Endothelial cell of umbilical vein (primary cell): ENCODE results near the gene SYTL5. TPM values are rescaled to one million over a fixed set of nuclear protein-coding genes. Genes with fewer than 3 reads are reported as not detected.

Source experiments
- BruUV-seq: library from RNA; stranded (reverse); fragments of 400-500 nt; replicated peaks from 2 replicates; lab custom pipeline; 2021; lab: Mats Ljungman, UMichigan
- CTCF ChIA-PET: fragments of 300-600, 350-600 bp; sonication (Branson Sonifier 250); formaldehyde crosslinking; loops from one replicate; lab custom pipeline; 2021; ENCODE audit warnings: antibody characterized with exemption, inconsistent platforms; lab: Charles Lee
- POLR2A ChIA-PET: fragments of 300-600, 350-600 bp; sonication (Branson Sonifier 250); formaldehyde crosslinking; loops from one replicate; lab custom pipeline; 2021; ENCODE audit warnings: antibody characterized with exemption, inconsistent platforms; lab: Charles Lee
- DNase-seq: peaks from one replicate; pipeline ENCODE4 v3.0.0-alpha.2; 2011; ENCODE audit warnings: low read depth, low spot score
- FAIRE-seq: peaks from 2 replicates; lab custom pipeline; 2011; peaks lifted over from hg19 to GRCh38; lab: Jason Lieb, UNC
- H2AFZ ChIP-seq: 2 replicates; pipeline ENCODE4 v1.6.0; 2012; ENCODE audit warnings: low read depth, low read length, control low read depth, inconsistent platforms
- H3K27ac ChIP-seq: 2 replicates; pipeline ENCODE4 v1.5.1; 2011; ENCODE audit warnings: low read depth, mild to moderate bottlenecking, control low read depth, low read length, moderate library complexity; ENCODE audit not compliant: insufficient read depth
- H3K27me3 ChIP-seq, 2 experiments: 2 replicates each; pipeline versions ENCODE4 v1.6.0 to v1.6.1; 2011; ENCODE audit warnings: low read length in 2 of 2, mixed read lengths in 1 of 2; ENCODE audit not compliant: control insufficient read depth in 2 of 2, insufficient read depth in 2 of 2
- H3K36me3 ChIP-seq, 2 experiments: 2 replicates in 1 of 2; 3 replicates in 1 of 2; pipeline ENCODE4 v1.5.1; 2011; ENCODE audit warnings: low read length in 2 of 2, mild to moderate bottlenecking in 1 of 2, moderate library complexity in 1 of 2; ENCODE audit not compliant: control insufficient read depth in 2 of 2, insufficient read depth in 2 of 2; ENCODE audit errors: extremely low read depth in 1 of 2
- H3K4me1 ChIP-seq: 3 replicates; pipeline ENCODE4 v1.5.1; 2011; ENCODE audit warnings: mild to moderate bottlenecking, low read length; ENCODE audit not compliant: control insufficient read depth, insufficient read depth; ENCODE audit errors: extremely low read depth
- H3K4me2 ChIP-seq: 2 replicates; pipeline ENCODE4 v1.6.1; 2011; ENCODE audit warnings: low read length, control low read depth, mixed read lengths; ENCODE audit not compliant: insufficient read depth
- H3K4me3 ChIP-seq, 3 experiments: fragments of 200-600 bp in 1 of 3; sonication (generic), shearing (Covaris generic) in 1 of 3; replicated peaks in 1 of 3; 2 replicates each; pipeline ENCODE4 v1.5.1; 2011 to 2016; ENCODE audit warnings: control low read depth in 3 of 3, low read length in 3 of 3, mild to moderate bottlenecking in 2 of 3, inconsistent platforms in 1 of 3, low read depth in 1 of 3, moderate library complexity in 1 of 3; ENCODE audit not compliant: insufficient read depth in 1 of 3
- H3K79me2 ChIP-seq: 2 replicates; pipeline ENCODE4 v1.6.0; 2012; ENCODE audit warnings: low read length, inconsistent platforms; ENCODE audit not compliant: control insufficient read depth, insufficient read depth
- H3K9ac ChIP-seq: replicated peaks from 2 replicates; pipeline ENCODE3; 2011; ENCODE audit warnings: low read length, control low read depth; ENCODE audit not compliant: insufficient read depth; ENCODE audit errors: extremely low read depth
- H3K9me1 ChIP-seq: replicated peaks from 3 replicates; pipeline ENCODE4 v1.6.0; 2011; ENCODE audit warnings: mild to moderate bottlenecking, low read length; ENCODE audit not compliant: control insufficient read depth, insufficient read depth; ENCODE audit errors: extremely low read depth
- H3K9me3 ChIP-seq: replicated peaks from 2 replicates; pipeline ENCODE4 v1.5.1; 2012; ENCODE audit warnings: low read length, inconsistent platforms; ENCODE audit not compliant: control insufficient read depth, insufficient read depth
- H4K20me1 ChIP-seq: replicated peaks from 2 replicates; pipeline ENCODE3; 2011; ENCODE audit warnings: mild to moderate bottlenecking, low read length; ENCODE audit not compliant: control insufficient read depth, insufficient read depth; ENCODE audit errors: extremely low read depth
- EZH2 ChIP-seq: IDR thresholded peaks from 2 replicates; pipeline ENCODE4 v1.6.1; 2012; ENCODE audit warnings: borderline replicate concordance, low read depth, mild to moderate bottlenecking, moderate library complexity, low read length, inconsistent platforms; ENCODE audit not compliant: severe bottlenecking
- FOS ChIP-seq: IDR thresholded peaks from 2 replicates; pipeline ENCODE4 v1.6.1; 2011; ENCODE audit warnings: mild to moderate bottlenecking, low read length, moderate library complexity, borderline replicate concordance; ENCODE audit not compliant: insufficient read depth
- GATA2 ChIP-seq: IDR thresholded peaks from 2 replicates; pipeline ENCODE4 v1.7.0; 2011; ENCODE audit warnings: low read depth, mild to moderate bottlenecking, moderate library complexity, mixed read lengths, low read length; ENCODE audit not compliant: insufficient read length, insufficient read depth
- JUN ChIP-seq: IDR thresholded peaks from 2 replicates; pipeline ENCODE4 v1.6.1; 2011; ENCODE audit warnings: borderline replicate concordance, low read depth; ENCODE audit not compliant: insufficient read length, insufficient read depth
- MYC ChIP-seq: IDR thresholded peaks from one replicate; pipeline ENCODE4 v1.6.1; 2011; ENCODE audit warnings: mild to moderate bottlenecking, low read depth, low read length
- POLR2A ChIP-seq: IDR thresholded peaks from 2 replicates; pipeline ENCODE4 v1.6.1; 2012; ENCODE audit warnings: low read depth, mild to moderate bottlenecking, control low read depth, low read length
- POLR2AphosphoS5 ChIP-seq: IDR thresholded peaks from 2 replicates; pipeline ENCODE4 v1.6.1; 2012; ENCODE audit warnings: low read depth, mild to moderate bottlenecking, control low read depth, low read length, moderate library complexity; ENCODE audit not compliant: insufficient read depth
- dilution Hi-C: fragments of 300-500 bp; cut with MboI; formaldehyde crosslinking; loops from one replicate; pipeline ENCODE4 v1.15.0; 2019; ENCODE audit warnings: low sequenced_read_pairs; ENCODE audit not compliant: extremely low pct_ligation_motif_present
- intact Hi-C: fragments of 100-400 bp; cut with micrococcal nuclease; formaldehyde crosslinking; loops from one replicate; pipeline ENCODE4 v1.10.0; 2022
- polyA plus RNA-seq, 4 experiments: library from polyadenylated mRNA; depleted of rRNA in 3 of 4; stranded (reverse) in 3 of 4; unstranded in 1 of 4; fragments of >200 nt; gene quantifications; 2 replicates each; pipeline versions ENCODE4 v1.2.1 to v1.2.3, GENCODE V29; 2011 to 2012; ENCODE audit warnings: missing spikeins in 1 of 4
- total RNA-seq: library from RNA; stranded (reverse); gene quantifications from 2 replicates; pipeline ENCODE4 v1.2.3, GENCODE V29; 2021
- TF ChIP-seq, protein P1 (sequence below): IDR thresholded peaks from 2 replicates; pipeline ENCODE4 v1.6.1; 2011; ENCODE audit not compliant: insufficient read depth, insufficient read length
- TF ChIP-seq, protein P2 (sequence below), 2 donors: IDR thresholded peaks; 1 replicate in 1 of 2; 2 replicates in 1 of 2; pipeline ENCODE4 v1.5.1; 2011; ENCODE audit warnings: low read length in 2 of 2, mild to moderate bottlenecking in 2 of 2, moderate library complexity in 2 of 2, control low read depth in 1 of 2, inconsistent platforms in 1 of 2, low read depth in 1 of 2; ENCODE audit not compliant: insufficient read depth in 1 of 2; ENCODE audit errors: extremely low read depth in 1 of 2

SYTL5 gene
- total and polyA plus RNA-seq, 2 donors (not counting 3 experiments of a cell fraction or from before 2014, with no cell fraction given) = 0.01 TPM; not detected in 1

DNA sequence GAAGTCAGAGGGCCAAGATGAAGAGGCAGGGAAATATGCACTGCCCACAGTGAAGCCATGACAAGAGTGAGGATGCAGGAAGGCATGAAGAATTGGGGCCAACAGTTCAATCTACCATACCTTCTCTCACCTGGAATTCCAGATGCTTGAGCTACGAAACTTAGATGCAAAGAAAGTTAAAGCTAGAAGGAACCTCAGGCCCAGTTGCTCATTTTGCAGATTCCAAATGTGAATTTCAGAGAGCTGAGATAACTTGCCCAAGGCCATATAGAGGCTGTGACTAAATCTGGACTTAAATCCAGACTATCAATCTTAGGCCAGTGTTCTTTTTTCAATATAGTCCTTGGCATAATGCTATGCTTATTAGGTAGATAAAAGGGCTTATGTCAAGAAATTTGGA, 121.6 kb downstream of the SYTL5 start:
- POLR2A ChIA-PET = no interaction called here
- no peak for TF ChIP-seq GATA2
- no peak for TF ChIP-seq MYC
- TF ChIP-seq JUN = no peak
- no peak for TF ChIP-seq FOS
- no peak for TF ChIP-seq POLR2A
- TF ChIP-seq, protein P1, sequence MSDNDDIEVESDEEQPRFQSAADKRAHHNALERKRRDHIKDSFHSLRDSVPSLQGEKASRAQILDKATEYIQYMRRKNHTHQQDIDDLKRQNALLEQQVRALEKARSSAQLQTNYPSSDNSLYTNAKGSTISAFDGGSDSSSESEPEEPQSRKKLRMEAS = no peak
- no peak for TF ChIP-seq EZH2
- TF ChIP-seq, protein P2, sequence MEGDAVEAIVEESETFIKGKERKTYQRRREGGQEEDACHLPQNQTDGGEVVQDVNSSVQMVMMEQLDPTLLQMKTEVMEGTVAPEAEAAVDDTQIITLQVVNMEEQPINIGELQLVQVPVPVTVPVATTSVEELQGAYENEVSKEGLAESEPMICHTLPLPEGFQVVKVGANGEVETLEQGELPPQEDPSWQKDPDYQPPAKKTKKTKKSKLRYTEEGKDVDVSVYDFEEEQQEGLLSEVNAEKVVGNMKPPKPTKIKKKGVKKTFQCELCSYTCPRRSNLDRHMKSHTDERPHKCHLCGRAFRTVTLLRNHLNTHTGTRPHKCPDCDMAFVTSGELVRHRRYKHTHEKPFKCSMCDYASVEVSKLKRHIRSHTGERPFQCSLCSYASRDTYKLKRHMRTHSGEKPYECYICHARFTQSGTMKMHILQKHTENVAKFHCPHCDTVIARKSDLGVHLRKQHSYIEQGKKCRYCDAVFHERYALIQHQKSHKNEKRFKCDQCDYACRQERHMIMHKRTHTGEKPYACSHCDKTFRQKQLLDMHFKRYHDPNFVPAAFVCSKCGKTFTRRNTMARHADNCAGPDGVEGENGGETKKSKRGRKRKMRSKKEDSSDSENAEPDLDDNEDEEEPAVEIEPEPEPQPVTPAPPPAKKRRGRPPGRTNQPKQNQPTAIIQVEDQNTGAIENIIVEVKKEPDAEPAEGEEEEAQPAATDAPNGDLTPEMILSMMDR (IDR thresholded peaks at IDR 0.05; ENCODE audit: extremely low read depth in 1 of 2, insufficient read depth in 1 of 2, low read depth in 1 of 2, low read length in 2 of 2) = no peak
- no peak for TF ChIP-seq POLR2AphosphoS5
- no peak overlapping the region for H3K9ac ChIP-seq
- BruUV-seq = no TSS peak
- H4K20me1 ChIP-seq = no peaks in the 10 kb centered on the region
- DNase-seq (no peak), FAIRE-seq (no peak)
- no peaks in the 10 kb centered on the region for H3K9me1 ChIP-seq
- no peak overlapping the region for H3K4me3 ChIP-seq
- no peaks in the 10 kb centered on the region for H3K27me3 ChIP-seq
- no peak overlapping the region for H3K4me2 ChIP-seq
- H3K27ac ChIP-seq = no peak overlapping the region
- no peaks in the 10 kb centered on the region for H3K9me3 ChIP-seq
- no peaks in the 10 kb centered on the region for H3K79me2 ChIP-seq
- dilution Hi-C loops (no loop called here), intact Hi-C loops (no loop called here)
- CTCF ChIA-PET = no interaction called here
- H3K4me1 ChIP-seq = no peaks in the 10 kb centered on the region
- H2AFZ ChIP-seq = no peak overlapping the region
- H3K36me3 ChIP-seq = no peaks in the 10 kb centered on the region
